SH-SY5Y (cell line): ENCODE data around the gene JAZF1.

Experiments used
- GATA2 ChIP-seq: IDR thresholded peaks from 2 replicates; pipeline ENCODE4 v1.6.1; 2011; ENCODE audit warnings: mild to moderate bottlenecking, low read depth, low read length
- GATA3 ChIP-seq: IDR thresholded peaks from 2 replicates; pipeline ENCODE4 v1.6.1; 2011; ENCODE audit warnings: low read depth, mild to moderate bottlenecking, low read length, moderate library complexity

DNA sequence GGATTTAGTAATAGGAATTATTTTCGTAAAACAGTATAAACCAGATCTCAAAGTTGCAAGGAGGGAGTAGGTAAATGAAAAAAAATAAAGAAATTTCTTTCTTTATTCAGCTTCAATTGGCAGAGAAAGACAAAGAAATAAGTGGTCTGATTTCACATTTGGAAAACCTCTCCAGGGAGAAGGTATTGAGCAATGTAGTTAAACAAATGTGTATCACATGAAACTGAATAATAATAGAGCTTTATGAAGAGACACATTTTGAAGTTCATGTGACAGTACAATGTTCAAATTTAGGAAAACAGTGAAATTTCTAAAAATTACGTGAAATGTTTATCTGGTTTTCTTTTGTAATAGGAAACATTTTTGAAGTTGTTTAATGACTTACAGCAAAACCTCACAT is 377.6 kb downstream of the JAZF1 start:
- TF ChIP-seq GATA3: no peak
- no peak for TF ChIP-seq GATA2
